HG02970 (cell line): Measurements from ENCODE around the gene UST.
"Not testable (repeated sequence)": the region's sequence is repeated elsewhere in the genome, so short reads cannot be mapped to it uniquely, and the experiment has no call there.

Experiments used
- ATAC-seq: cut with Tn5 transposase; IDR thresholded peaks from one replicate; pipeline ENCODE4 v1.9.1; 2021; ENCODE audit warnings: mild to moderate bottlenecking, moderate library complexity, moderate number of reproducible peaks; ENCODE audit not compliant: unreplicated experiment, low FRiP score

Gene UST

GRCh38 chr6:148762231-148762630 lies 15.4 kb downstream of the UST start:
- no peak for ATAC-seq

DNA sequence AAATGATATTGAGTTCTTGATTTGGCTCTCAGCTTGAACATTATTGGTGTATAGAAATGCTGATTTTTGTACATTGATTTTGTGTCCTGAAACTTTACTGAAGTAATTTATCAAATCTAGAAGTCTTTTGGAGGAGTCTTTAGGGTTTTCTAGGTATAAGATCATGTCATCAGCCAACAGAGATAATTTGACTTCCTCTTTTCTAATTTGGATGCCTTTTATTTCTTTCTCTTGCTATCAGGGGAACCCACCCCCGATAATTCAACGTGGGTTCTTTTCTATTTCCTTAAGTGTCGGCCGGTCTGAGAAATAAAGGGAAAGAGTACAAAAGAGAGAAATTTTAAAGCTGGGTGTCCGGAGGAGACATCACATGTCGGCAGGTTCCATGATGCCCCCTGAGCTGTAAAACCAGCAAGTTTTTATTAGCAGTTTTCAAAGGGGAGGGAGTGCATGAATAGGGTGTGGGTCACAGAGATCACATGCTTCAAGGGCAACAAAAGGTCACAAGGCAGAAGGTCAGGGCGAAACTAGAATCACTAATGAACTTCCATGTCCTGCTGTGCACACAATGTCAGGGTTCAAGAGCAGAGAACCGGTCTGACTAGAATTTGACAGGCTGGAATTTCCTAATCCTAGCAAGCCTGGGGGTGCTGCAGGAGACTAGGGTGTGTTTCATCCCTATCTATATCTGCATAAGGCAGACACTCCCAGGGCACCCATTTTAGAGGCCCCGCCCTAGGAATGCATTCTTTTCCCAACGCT lies 17.6 kb downstream of the UST start:
- not testable (repeated sequence) for ATAC-seq

- no peak for ATAC-seq
Observed at GRCh38 chr6:148765898-148766808, 19.3 kb downstream of the UST start.

- no peak for ATAC-seq
Observed at GRCh38 chr6:148768646-148769270, 21.9 kb downstream of the UST start.

DNA sequence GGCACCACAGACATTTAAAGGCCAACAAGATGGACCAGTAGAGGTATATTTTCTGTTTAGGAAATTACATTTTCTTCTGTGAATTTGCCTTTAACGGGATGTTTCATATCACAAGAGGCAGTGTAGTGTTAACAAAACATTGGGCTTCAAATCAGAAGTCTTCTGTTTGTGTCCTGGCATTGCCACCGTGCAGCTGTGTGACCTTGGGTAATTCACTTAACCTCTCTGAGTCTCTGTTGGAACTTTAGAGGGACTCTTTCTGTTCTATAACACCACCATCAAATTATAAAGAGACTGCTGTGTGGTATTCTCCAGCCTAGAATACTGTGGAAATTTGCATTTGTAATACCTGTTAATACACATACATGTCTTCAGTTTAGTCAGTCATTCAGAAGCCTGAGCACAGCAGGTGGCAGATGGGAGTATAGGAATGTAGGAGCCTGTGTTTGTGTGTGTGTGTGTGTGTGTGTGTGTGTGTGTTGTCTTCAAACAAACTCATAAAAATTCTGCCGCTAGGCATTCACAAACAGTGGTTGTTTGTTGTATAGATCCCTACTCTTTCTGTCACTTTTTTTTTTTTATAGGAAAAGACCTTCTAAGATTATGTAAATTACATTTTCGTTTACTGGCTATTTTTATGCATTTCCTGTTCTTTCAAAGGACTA lies 22.6 kb downstream of the UST start:
- ATAC-seq, result no peak

DNA sequence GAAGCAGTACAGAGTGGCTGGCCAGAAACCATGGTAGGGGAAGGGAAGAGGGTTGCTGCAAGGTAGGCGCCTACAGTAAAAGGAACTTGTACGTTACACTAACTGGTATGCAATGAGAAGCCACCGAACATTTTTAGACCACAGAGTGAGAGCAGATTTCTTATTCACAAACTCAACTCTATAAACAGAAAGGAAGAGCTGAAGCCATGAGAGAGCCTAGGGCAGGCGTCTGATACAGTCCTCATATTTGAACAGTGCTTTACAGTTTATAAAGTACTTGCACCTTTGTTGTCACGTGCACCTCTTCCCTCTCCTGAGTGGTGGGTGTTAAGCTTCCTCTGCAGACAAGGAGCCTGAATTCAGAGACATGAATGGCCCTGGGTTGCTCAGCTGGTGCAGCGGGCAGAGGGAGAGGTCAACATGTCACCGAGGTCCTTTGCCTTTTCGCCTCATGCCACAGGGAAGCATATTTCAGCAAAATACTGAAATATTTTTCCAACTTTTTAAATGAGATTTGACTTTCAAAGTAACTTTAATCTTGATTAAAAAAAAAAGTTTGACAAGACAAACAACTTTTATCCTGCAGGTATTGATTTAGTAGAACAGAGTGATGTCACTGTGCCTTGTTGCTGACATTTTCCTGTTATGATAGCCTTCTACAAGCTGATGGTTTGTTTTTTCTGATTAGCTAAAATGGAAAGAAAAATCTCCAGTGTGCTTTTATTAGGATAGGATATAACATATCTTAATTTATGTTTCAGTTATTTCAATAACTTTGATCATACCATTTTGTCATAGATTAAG lies 23.8 kb downstream of the UST start:
- ATAC-seq, result no peak

- no peak for ATAC-seq
Observed at GRCh38 chr6:148771212-148771601, 24.4 kb downstream of the UST start.

DNA sequence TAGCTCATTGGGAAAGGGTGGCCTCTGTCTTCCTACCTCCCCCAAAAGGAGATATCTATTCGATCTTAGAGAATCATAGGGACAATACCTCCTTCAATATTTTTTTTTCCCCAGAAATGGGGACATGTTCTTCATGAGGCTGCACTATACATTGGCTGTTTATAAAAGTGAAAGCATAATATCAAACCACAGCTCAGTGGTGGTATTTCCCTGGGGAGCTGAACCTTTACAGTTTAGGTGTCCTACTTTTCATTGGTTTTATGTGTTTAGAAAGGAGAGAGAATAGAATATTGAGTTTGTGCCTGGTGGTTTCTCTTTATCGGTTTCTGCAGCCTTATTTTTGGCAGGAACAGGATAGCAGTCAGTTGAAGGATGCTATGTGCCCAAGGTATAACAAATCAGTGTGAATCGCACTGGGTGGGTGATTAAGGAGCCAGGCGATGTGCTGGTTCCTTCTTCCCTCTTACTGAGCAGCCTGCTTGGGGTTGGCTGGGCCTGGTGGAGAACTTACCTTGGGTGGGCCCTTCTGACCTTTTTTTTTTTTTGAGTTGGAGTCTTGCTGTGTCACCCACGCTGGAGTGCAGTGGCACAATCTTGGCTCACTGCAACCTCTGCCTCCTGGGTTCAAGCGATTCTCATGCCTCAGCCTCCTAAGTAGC lies 25.2 kb downstream of the UST start:
- no peak for ATAC-seq

GRCh38 chr6:148775161-148775560 lies 28.3 kb downstream of the UST start:
- no peak for ATAC-seq

GRCh38 chr6:148776321-148777308 lies 29.8 kb downstream of the UST start:
- ATAC-seq, result no peak

- ATAC-seq, result no peak
Observed at GRCh38 chr6:148779142-148779562, 32.3 kb downstream of the UST start.

DNA sequence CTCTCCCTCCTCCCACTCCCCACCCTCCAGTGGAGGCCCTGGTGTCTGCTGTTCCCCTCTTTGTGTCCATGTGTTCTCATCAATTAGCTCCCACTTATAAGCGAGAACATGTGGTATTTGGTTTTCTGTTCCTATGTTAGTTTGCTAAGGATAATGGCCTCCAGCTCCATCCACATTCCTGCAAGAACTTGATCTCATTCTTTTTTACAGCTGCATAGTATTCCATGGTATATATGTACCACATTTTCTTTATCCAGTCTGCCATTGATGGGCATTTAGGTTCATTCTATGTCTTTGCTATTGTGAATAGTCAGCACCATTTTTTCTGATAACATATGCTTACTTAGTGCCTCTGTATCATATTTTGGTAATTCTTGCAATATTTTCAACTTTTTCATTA lies 33.6 kb downstream of the UST start:
- ATAC-seq, result not testable (repeated sequence)

DNA sequence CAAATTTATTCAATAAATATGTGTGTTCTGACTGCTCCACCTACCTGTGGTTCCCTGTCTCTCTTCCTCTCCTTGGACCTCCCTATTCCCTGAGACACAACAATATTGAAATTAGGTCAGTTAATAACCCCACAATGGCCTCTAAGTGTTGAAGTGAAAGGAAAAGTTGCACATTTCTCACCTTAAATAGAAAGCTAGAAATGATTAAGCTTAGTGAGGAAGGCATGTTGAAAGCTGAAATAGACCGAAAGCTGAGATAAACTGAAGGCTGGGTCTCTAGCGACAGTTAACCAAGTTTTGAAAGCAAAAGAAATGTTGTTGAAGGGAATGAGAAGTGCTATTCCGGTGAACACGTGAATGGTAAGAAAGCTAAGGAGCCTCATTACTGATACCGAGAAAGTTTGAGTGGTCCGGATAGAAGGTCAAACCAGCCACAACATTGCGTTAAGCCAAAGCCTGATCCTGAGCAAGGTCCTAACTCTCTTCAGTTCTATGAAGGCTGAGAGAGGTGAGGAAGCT lies 34.1 kb downstream of the UST start:
- peak; percentile 83 for ATAC-seq

GRCh38 chr6:148789948-148790347 lies 43.1 kb downstream of the UST start:
- ATAC-seq, result no peak

DNA sequence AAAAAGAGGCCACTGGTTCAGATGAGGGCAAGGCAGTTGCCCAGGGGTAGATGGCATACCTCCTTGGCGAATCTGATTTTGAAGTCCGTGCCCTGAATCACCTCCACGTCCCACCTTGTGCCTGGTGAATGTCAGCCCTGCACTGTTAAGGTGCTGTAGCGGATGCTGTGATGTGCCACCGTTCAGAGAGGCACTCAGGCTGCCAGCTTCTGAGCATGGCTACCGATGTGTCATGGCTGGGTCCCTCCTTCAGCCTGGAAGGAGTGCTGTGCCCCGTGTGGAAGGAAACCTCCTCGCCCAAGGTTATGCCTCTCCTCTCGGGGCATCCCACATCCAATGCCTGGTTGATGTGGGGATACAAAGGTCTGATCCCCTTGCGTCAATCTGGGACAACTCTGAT lies 43.6 kb downstream of the UST start:
- ATAC-seq, result no peak

- ATAC-seq, result no peak
Observed at GRCh38 chr6:148790817-148791216, 44.0 kb downstream of the UST start.

- ATAC-seq, result no peak
Observed at GRCh38 chr6:148791372-148791771, 44.5 kb downstream of the UST start.

- ATAC-seq, result no peak
Observed at GRCh38 chr6:148793721-148794120, 46.9 kb downstream of the UST start.
